ENCODE results near the gene WDR37.

- TF ChIP-seq POLR2A (IDR thresholded peaks at IDR 0.05; ENCODE audit: low read depth, low read length): no peak
- TF ChIP-seq POLR2AphosphoS5 (IDR thresholded peaks at IDR 0.05; ENCODE audit: low read depth, low read length): no peak
These were observed 97.7 kb downstream of the WDR37 start for GRCh38 chr10:1153805-1154351.
